Stimulated activated CD4-positive, alpha-beta T cell treated with anti-CD3 and anti-CD28 coated beads, TNF-alpha, amount 100 ng/mL, for 1 hour (primary cell): ENCODE measurements around the gene CFI.

Source experiments
- DNase-seq, 3 donors: peaks; one replicate each; pipeline ENCODE4 v3.0.0-alpha.2; 2020; ENCODE audit warnings: low read depth in 3 of 3, low spot score in 1 of 3

Gene CFI

DNA sequence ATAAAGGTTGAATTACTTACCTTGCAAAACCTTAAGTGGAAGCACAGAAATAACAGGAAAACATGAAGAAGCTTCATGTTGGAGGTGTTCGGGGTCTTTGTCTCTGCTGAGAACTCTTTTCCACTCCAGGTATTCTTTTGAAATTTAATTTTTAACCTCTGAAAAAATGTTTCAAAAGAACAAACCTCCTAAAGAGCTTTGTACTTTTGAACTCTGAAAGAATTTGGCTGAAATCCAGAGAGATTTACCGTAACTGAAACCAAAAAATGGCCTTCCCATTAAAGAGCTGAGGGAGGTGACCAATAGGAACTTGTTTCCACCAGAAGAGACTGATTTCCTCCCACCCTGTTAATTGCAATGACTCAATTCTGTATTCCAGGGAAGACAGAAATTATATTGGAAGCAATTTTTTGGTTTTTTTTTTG, at the start of gene CFI:
Gene CFI (minus strand): TSS at position 105 of the 425 bp plus-strand sequence. CDS start 28 bp downstream, at position 77.
- DNase-seq = no peak

DNA sequence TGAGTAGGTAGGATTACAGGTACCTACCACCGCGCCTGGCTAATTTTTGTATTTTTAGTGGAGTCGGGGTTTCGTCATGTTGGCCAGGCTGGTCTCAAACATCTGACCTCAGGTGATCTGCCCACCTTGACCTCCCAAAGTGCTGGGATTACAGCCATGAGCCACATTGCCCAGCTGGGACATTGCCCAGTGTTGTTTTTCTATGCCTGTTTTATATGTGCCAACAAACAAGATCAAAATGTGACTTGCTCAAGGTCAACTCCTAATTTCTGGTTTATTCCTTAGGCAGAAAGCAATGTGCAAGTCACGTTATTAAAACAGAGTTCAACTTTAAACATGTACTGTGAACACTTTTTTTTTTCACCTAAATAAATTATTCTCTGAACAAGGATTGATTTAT, 48.8 kb upstream of the CFI start:
- DNase-seq = no peak

DNA sequence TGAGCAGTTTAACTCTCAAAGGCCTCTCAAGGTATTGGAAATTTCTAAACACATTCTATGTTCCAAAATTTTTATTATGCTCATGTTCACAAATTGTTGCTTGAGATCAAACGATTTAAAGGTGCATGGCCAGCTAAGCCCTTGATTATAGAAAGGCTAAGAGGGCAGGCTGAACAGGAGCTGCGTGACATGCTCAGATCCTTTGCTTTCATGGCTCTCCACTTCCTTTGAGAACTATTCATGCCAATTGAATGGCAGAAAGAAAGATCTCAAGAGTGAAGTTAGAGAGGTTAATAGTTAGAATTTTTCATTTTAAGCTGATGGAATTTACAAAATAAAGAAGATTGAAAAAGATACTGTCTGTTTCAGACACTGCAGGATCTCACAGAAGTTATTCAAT, 46.7 kb upstream of the CFI start:
- DNase-seq = no peak

DNA sequence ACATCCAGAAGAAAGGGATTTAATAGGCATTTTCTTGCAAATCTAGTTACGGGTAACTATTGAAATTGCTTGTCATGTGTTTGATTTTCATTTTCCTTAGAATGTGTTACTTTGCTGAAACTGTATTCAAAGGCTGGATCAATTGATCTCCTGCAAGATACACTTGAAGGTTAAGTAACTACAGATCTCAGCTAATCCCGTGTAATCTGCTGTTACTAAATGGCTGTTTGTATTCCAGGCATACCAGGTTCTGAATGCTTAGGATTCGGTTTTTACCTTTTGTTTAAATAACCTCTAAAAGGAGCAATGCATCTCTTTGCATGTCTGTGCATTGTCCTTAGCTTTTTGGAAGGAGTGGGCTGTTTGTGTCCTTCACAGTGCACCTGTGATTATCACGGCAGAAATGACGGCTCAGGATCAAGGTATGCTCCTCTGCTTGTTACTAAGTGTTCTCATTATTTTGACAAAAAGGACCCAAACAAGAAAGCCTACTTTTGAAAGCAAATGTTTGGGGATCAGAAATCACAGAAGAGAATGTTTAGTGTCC, 46.2 kb upstream of the CFI start, which contains the start of gene LRIT3:
Gene LRIT3 (plus strand): TSS at position 212 of the 547 bp plus-strand sequence. CDS start 95 bp downstream, at position 307.
- DNase-seq = no peak

GRCh38 chr4:109846395-109847098, 44.7 kb upstream of the CFI start:
- no peak for DNase-seq

DNA sequence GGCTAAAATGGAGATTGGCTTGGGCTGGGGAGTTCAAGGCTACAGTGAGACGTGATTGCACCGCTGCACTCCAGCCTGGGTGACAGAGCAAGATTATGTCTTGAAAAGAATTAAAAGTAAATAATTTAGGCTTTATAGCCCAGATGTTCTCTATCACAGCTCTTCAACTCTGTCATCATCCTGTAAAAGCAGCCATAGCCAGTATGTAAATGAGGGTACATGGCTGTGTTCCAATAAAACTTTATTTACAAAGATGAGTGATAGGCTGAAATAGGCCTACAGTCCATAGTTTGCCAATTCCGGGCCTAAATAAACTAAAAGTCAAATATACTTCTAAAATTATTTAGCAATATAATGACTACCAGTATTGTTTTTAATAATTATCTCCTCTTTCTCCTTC, 35.2 kb upstream of the CFI start:
- DNase-seq = no peak

DNA sequence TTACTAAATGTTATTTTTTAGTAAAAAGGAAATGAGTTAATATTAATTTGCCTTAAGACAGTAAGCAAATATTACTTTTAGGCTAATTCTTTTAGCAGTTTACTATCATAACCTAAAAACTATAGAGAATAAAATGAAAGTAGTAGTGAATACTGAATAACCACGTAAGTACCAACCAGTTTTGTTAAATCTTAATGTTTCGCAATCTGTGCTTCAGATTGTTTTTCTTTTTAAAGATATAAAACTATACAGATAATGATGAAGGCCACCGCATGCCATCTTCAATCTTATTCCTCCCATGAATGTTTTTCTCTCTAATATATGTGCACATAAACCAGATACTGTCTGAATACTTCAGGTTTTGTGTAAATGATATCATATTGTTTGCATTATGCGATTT, 32.0 kb upstream of the CFI start:
- DNase-seq = no peak

GRCh38 chr4:109827672-109828071, 25.9 kb upstream of the CFI start, which contains the start of gene RRH:
Gene RRH (plus strand): TSS chr4:109827972. CDS start chr4:109828028, 56 bp downstream.
- no peak for DNase-seq

- no peak for DNase-seq
Measured at GRCh38 chr4:109826719-109827118, 24.9 kb upstream of the CFI start.

DNA sequence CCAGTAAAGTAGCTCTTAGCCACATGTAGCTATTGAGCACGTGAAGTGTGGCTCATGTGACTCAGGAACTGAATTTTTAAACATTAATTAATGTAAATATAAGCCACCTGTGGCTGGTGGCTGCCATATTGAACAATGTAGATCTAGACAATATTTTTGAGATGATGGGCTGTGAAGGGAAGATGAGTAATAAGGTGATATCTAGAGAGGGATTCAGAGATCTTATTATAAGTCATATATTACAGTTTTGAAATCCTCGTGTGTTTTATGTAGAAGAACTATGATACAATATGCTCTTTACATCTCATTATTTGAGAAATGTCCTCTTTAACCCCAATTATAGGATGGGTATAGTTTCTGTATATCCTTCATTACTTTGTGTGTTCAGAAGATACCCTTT, 19.4 kb upstream of the CFI start:
- no peak for DNase-seq

- no peak for DNase-seq
Measured at GRCh38 chr4:109820563-109820962, 18.8 kb upstream of the CFI start.

GRCh38 chr4:109818268-109818667, 16.5 kb upstream of the CFI start:
- no peak for DNase-seq

GRCh38 chr4:109816894-109817293, 15.1 kb upstream of the CFI start:
- DNase-seq = no peak

DNA sequence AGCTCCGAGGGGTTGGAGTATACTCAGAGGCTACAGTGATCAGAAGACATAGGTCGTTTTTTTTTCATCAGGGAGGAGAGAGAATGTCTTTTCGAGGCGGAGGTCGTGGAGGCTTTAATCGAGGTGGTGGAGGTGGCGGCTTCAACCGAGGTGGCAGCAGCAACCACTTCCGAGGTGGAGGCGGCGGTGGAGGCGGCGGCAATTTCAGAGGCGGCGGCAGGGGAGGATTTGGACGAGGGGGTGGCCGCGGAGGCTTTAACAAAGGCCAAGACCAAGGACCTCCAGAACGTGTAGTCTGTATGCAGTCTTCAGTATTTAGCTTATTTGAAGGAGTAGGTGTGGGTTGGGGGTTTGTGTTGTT, 14.3 kb upstream of the CFI start:
- peak in 2 of 3 donors; percentile 2 to 21 for DNase-seq

GRCh38 chr4:109815151-109816081, 13.6 kb upstream of the CFI start, which contains the start of gene GAR1:
Gene GAR1 (plus strand): TSS chr4:109815762. CDS start chr4:109816165, 403 bp downstream.
- peak; percentile 60 to 67 (median 62) for DNase-seq

GRCh38 chr4:109811707-109812106, 9.9 kb upstream of the CFI start:
- DNase-seq = no peak

DNA sequence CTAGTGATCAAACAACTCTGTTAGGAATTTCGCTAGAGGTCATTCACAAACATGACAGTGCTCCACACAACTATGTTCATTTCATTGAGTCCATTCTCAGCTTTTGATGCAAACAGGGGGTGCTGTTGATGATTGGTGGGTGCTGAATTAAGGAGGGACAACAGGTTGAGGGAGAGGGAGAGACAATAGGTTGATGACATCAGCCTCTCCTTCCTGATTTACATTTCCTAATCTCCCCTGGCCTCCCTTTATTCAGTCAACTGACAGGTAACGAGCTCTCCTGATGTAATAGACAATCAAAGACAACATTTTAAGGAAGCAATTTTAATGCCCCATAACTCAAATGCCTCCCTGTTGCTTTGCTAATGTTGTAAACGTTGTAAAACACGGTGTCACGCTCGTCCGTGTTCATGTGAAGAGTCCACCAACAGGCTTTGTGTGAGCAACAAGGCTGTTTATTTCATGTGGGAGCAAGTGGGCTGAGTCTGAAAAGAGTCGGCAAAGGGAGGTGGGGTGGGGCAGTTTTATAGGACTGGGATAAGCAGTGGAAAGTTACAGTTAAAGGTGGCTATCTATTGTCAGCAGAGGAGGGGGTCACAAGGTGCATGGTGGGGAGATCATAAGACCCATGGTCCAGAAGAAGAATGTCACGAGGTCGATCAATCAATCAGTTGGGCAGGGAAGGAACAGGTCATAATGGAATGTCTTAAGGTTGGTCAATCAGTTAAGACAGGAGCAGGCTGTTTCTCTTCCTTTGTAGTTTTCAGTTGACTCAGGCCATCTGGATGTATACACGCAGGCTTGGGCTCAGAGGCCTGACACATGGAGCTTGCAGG, 9.0 kb upstream of the CFI start:
- DNase-seq = no peak

DNA sequence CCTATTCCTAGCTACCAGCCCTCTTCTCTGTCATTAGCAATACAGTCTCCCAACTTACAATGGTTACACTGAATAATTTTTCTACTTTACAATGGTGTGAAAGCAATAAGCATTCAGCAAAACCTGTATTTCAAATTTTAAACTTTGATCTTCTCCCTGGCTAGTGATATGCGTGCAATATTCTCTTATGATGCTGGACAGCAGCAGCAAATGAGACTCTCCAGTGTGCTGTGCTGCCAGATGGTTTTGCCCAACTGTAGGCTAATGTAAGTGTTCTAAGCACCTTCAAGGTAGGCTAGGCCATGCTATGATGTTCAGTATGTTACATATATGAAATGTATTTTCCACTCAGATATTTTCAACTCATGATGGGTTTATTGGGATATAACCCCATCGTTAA, 7.9 kb upstream of the CFI start:
- no peak for DNase-seq

DNA sequence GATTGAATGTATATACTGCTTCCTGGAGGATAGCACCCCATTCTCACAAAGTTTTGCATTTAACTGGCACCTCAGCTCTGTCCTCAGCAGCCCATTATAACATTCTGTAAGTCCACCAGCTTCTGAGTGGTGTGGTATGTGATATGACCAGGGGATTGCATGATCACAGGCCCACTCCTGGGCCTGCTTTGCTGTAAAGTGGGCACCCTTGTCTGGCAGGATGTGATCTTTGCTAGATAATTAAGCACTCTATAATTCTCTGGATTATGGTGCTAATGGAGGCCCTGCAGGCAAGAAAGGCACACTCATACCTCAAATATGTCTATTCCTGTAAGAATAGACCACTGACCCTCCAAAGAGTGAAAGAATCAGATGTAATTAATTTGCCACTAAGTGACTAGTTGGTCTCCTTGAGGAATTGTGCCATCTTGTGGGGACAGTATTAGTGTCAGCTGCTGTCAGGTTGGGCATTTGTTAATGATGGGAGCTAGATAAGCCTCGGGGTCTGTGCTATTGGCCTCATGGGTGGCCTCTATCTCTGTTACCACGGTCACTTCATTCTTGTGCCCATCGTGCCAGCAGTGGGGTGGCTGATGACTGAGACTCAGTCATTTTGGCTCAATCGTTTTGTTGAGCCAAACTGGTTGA, 2.2 kb upstream of the CFI start:
- DNase-seq = no peak

DNA sequence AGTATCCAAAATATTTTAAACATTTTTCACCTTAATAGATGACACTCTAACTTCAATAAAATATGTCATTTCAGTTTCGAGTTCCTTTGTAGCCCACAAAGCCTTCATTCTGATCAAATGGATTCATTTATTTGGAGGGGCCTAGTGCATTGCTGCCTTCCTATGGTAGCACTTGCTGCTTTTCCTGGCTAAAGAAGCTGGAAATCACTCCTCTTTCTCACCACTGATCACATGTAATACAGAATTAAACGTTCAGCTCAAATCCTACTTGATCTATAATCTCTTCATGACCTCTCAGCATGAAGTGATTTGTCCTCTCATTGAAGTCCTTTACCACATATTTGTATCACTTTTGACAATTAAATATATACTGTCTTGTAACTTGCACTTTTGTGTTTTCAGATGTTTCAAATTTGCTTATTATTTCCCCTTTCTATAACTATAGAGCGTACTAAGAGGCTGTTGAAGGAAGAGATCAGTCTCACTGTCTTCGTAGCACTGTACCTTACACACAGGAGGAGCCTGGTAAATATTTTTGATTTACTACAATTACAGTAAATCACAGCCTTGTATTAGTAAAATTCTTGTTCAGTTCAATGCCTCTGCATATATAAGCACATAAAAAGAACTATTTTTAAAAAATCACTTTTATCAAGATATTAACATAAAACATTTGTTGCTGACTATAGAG, 555 bp downstream of the CFI start:
- no peak for DNase-seq
